ENCODE results near the gene UBL3. TPM values are rescaled to one million over a fixed set of nuclear protein-coding genes. Genes with fewer than 3 reads are reported as not detected.

Gene UBL3, protein sequence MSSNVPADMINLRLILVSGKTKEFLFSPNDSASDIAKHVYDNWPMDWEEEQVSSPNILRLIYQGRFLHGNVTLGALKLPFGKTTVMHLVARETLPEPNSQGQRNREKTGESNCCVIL
- 14.7 and 18.7 TPM in 2 replicates for total RNA-seq (2014; rRNA removed; shearing (Covaris generic); ENCODE audit: low replicate concordance)

DNA sequence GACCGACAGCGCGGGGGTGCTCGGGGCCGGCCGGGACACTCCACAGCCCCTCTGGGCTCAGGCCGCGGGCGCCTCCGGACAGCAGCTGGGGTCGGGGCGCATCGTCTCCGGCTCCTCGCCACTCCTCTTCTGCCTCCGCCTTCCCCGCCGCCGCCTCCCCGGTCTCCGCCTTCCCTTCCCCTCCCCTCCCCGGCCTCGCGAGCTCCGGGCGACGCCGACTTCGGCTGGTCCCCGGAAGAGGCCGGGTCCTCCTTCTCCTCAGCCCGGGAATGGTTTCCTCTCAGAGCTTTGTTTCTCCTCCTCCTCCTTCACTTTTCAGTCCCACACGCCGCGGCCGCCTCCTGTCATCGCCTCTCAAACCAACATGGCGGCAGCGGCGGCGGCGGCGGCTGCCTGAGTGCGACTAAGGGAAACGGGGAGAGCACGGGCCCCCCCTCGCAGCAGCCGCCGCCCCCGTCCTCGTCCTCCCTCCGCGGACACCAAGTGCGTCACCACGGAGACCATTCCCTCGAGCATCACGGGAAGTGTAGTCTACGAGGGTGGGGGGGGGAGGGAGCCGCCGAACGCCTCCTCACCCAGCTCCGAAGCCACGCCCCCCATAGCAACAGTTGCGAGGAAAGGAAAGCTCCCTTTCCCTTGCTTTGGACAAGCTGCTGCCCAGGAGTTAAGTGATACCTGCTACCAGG, at the start of gene UBL3:
Gene UBL3, minus strand, starts transcription at position 405 of the 686 bp plus-strand sequence. CDS start 1,079 bp downstream, outside the sequence.
- peak; percentile 96 for DNase-seq (ENCODE audit: low read depth)
- in situ Hi-C loops (cut with HindIII; ENCODE audit: low pct_unique_long_range_greater_than_20kb, low sequenced_read_pairs), result no loop called here

GRCh38 chr13:29897102-29897501, 46.7 kb upstream of the UBL3 start:
- in situ Hi-C loops (cut with HindIII; ENCODE audit: low pct_unique_long_range_greater_than_20kb, low sequenced_read_pairs), result no loop called here
- DNase-seq (ENCODE audit: low read depth), result no peak

DNA sequence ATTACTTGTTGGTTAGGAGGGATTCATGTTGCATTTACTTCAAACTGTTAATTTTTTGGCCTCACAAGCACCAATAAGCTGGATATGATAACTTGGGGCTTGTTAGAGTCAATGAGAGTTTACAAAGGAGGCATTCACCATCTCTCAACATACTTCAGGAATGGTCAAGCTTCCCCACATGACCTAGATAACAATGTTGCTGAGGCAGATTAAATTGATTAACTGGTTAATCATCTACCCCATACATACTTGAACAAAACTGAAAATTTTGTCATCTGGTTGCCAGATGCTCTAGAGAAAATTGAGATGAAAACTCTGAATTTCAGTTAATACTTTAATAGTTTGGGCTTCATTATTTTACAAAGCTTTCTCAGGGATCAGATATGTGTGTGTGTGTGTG, 43.0 kb upstream of the UBL3 start:
- DNase-seq (ENCODE audit: low read depth), result no peak
- in situ Hi-C loops (cut with HindIII; ENCODE audit: low pct_unique_long_range_greater_than_20kb, low sequenced_read_pairs), result no loop called here

DNA sequence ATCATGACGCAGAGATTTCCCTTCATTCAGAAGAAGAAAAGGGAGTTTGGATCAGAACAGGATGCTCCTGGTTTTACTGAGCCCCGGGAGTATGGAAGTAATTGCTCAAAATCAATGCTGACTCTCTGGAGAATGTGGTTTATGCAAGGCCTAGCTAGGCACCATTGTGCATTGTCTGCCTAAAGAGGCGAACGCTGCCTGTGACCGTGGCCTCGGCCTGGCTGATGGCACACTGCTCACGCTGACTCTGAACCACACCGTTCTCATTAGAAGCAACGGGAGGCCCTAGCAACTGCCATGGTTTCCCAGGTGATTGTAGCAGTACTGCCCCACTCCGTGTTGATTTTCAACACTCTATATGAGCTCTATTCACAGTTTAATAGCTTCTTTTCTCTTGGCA, 41.7 kb upstream of the UBL3 start:
- DNase-seq (ENCODE audit: low read depth), result no peak
- in situ Hi-C loops (cut with HindIII; ENCODE audit: low pct_unique_long_range_greater_than_20kb, low sequenced_read_pairs), result no loop called here

DNA sequence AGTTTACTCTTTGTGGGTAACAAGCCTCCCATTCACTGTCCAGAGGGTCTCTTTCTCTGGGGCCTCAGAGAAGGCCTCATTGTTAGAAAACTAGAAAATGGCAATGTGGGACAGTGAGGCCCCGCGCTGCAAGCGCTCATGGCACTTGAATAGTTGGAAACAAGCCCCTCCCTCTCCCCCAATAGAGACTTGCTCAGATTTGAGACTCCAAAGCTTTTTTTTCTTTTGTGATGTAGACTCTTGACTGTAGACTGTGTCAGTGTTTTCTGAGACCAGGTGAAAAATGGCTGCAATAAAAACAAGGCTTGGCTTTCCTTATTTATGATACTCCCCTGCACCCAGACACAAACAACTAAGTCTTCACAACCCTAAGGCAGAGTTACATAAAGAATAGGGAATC, 38.7 kb upstream of the UBL3 start:
- in situ Hi-C loops (cut with HindIII; ENCODE audit: low pct_unique_long_range_greater_than_20kb, low sequenced_read_pairs), result no loop called here
- DNase-seq (ENCODE audit: low read depth), result no peak

- in situ Hi-C loops (cut with HindIII; ENCODE audit: low pct_unique_long_range_greater_than_20kb, low sequenced_read_pairs), result no loop called here
Observed at GRCh38 chr13:29888306-29888705, 37.9 kb upstream of the UBL3 start.

GRCh38 chr13:29887686-29888085, 37.3 kb upstream of the UBL3 start:
- no peak for DNase-seq (ENCODE audit: low read depth)
- in situ Hi-C loops (cut with HindIII; ENCODE audit: low pct_unique_long_range_greater_than_20kb, low sequenced_read_pairs), result no loop called here

More at GRCh38 chr13:29888306-29888705, 37.9 kb upstream of the UBL3 start:
- no peak for DNase-seq (ENCODE audit: low read depth)

- no peak for DNase-seq (ENCODE audit: low read depth)
- in situ Hi-C loops (cut with HindIII; ENCODE audit: low pct_unique_long_range_greater_than_20kb, low sequenced_read_pairs), result no loop called here
Observed at GRCh38 chr13:29887030-29887557, 36.7 kb upstream of the UBL3 start.

DNA sequence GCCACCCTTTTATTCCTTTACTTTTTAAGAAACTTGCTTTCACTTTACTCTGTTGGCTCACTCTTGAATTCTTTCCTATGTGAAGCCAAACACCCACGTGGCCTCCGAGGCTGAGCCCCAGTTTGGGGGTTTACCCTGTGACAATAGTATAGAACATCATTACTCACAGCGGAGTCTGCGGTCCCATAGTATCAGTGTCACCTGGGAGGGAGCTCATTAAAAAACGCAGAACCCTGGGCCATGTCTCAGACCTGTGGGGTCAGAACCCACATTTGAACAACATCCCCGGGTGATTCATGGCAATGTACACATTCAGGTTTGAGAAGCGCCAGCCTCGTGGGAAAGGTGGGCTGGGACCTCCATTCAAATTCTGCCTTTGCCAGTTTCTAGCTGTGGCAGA, 36.0 kb upstream of the UBL3 start:
- in situ Hi-C loops (cut with HindIII; ENCODE audit: low pct_unique_long_range_greater_than_20kb, low sequenced_read_pairs), result no loop called here
- DNase-seq (ENCODE audit: low read depth), result no peak

GRCh38 chr13:29885989-29886388, 35.6 kb upstream of the UBL3 start:
- DNase-seq (ENCODE audit: low read depth), result no peak
- in situ Hi-C loops (cut with HindIII; ENCODE audit: low pct_unique_long_range_greater_than_20kb, low sequenced_read_pairs), result no loop called here

- no peak for DNase-seq (ENCODE audit: low read depth)
- in situ Hi-C loops (cut with HindIII; ENCODE audit: low pct_unique_long_range_greater_than_20kb, low sequenced_read_pairs), result no loop called here
Observed at GRCh38 chr13:29884671-29885430, 34.4 kb upstream of the UBL3 start.

DNA sequence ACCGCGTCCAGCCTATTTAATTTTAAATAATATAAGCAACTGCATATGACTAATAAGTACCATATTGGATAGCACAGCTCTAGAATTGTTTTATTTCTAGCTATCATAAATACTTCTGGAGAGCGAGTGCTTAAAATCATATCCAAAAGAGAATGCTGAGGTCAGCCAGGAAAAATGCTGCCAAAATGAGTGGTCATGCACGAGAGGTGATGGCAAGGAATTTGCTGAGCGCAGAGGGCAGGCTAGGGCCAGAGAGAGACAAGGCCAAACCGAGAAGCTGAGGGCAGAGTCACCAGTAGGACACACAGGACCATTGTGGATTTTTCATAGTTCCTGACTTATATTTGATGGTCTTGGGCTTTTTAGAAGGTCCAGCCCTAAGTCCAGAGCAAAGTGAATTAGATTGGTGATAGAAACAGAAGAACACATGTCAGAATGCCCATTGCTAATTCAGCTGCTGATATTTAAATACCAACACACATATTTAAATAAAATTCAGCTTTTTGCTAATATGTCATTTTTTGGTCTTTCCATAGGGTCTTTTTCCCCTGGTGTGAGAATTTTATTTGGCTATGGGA, 33.6 kb upstream of the UBL3 start:
- in situ Hi-C loops (cut with HindIII; ENCODE audit: low pct_unique_long_range_greater_than_20kb, low sequenced_read_pairs), result no loop called here
- no peak for DNase-seq (ENCODE audit: low read depth)

DNA sequence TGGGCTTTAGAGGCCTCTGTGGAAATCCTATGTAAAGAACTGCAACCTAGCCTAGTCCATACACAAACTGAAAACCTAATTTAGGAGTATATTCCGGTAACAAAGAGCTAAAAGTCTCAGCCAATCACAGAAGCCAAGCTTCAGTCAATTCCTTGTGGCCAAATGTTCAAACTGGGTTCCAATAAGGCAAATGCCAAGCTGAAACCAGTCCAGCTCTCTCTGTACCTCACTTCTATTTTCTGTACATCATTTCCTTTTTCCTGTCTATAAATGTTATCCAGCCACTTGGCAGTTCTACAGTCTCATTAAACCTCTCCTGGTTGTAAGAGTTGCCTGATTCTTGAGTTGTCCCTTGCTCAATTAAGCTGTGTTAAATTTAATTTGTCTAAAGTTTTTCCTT, 31.7 kb upstream of the UBL3 start:
- in situ Hi-C loops (cut with HindIII; ENCODE audit: low pct_unique_long_range_greater_than_20kb, low sequenced_read_pairs), result no loop called here
- DNase-seq (ENCODE audit: low read depth), result no peak

DNA sequence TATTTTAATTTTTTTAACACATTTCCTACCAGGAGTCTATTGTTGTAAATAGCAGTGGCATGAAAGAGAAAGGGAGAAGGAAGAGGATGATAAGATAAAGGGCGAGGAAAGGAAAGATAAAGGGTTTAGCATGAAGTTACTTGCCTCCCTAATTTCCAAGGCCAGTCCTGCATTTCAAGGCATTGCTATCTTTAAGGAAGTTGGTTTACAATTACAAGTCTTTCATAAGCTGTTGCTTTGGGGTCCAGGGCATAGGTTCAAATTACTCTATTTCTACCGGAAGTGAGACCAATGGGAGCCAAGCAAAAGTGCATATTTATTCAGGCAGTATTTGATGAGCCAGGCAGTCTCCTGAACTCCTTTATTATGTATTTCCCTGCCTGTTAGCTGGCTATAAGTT, 27.7 kb upstream of the UBL3 start:
- in situ Hi-C loops (cut with HindIII; ENCODE audit: low pct_unique_long_range_greater_than_20kb, low sequenced_read_pairs), result no loop called here
- no peak for DNase-seq (ENCODE audit: low read depth)

- in situ Hi-C loops (cut with HindIII; ENCODE audit: low pct_unique_long_range_greater_than_20kb, low sequenced_read_pairs), result no loop called here
- no peak for DNase-seq (ENCODE audit: low read depth)
Observed at GRCh38 chr13:29877456-29878078, 27.1 kb upstream of the UBL3 start.

GRCh38 chr13:29875646-29876045, 25.2 kb upstream of the UBL3 start:
- no peak for DNase-seq (ENCODE audit: low read depth)
- in situ Hi-C loops (cut with HindIII; ENCODE audit: low pct_unique_long_range_greater_than_20kb, low sequenced_read_pairs), result no loop called here

- no peak for DNase-seq (ENCODE audit: low read depth)
- in situ Hi-C loops (cut with HindIII; ENCODE audit: low pct_unique_long_range_greater_than_20kb, low sequenced_read_pairs), result no loop called here
Observed at GRCh38 chr13:29868581-29868980, 18.2 kb upstream of the UBL3 start.

DNA sequence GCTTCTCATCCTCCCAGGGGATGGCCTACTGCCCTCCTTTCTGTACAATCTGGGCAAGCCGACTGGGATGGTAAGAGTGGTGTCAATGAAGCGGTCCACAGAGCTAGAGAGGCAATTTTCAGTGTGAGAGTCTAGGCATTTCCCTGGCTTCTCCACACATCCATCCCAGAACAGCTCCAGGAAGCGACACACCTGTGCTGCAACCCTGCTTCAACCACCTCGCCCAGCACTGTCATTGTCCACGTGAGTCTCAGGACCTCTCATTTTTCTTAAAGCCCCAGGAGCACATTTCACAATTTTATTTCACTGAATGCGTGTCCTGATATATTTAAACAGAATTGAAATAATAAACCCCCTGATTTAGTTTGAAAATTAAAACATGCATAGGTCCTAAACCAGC, 15.5 kb upstream of the UBL3 start:
- DNase-seq (ENCODE audit: low read depth), result no peak
- in situ Hi-C loops (cut with HindIII; ENCODE audit: low pct_unique_long_range_greater_than_20kb, low sequenced_read_pairs), result no loop called here
